GM12878 (cell line): ENCODE measurements around the gene CKS1B. TPM values are rescaled to one million over a fixed set of nuclear protein-coding genes. Genes with fewer than 3 reads are reported as not detected.

Source experiments
- ATAC-seq: fragments of 200-7000 bp; cut with Tn5 transposase; 3 replicates; pipeline ENCODE4 v1.9.1; 2020; ENCODE audit warnings: mild to moderate bottlenecking, moderate library complexity
- BruUV-seq: library from RNA; stranded (reverse); fragments of 400-500 nt; replicated peaks from 2 replicates; lab custom pipeline; 2021; lab: Mats Ljungman, UMichigan
- CTCF ChIA-PET: fragments of 300-600 bp; sonication (Branson Sonifier 250); formaldehyde crosslinking; extraction: SDS; loops from one replicate; lab custom pipeline; 2021; ENCODE audit warnings: inconsistent platforms; lab: Yijun Ruan, JAX
- POLR2A ChIA-PET: fragments of 350-600 bp; formaldehyde crosslinking; extraction: SDS; loops from one replicate; lab custom pipeline; 2021; ENCODE audit warnings: inconsistent platforms; lab: Charles Lee
- RAD21 ChIA-PET: fragments of 300-600 bp; sonication (Branson Sonifier 250); formaldehyde crosslinking; loops from one replicate; lab custom pipeline; 2023; ENCODE audit warnings: antibody characterized with exemption; ENCODE audit not compliant: unreplicated experiment; lab: Charles Lee
- SMC1A ChIA-PET: fragments of 300-600 bp; sonication (Branson Sonifier 250); formaldehyde crosslinking; loops from one replicate; lab custom pipeline; 2023; ENCODE audit not compliant: unreplicated experiment, uncharacterized antibody; lab: Charles Lee
- DNase-seq: peaks from one replicate; pipeline ENCODE4 v3.0.0-alpha.2; 2011; ENCODE audit warnings: low read depth, low spot score
- FAIRE-seq: peaks from 3 replicates; lab custom pipeline; 2011; peaks lifted over from hg19 to GRCh38; lab: Jason Lieb, UNC
- H2AFZ ChIP-seq: 2 replicates; pipeline ENCODE4 v1.6.0; 2011; ENCODE audit warnings: low read depth, low read length, control low read depth; ENCODE audit not compliant: control insufficient read depth
- H3K27ac ChIP-seq: 2 replicates; pipeline ENCODE4 v1.5.1; 2011; ENCODE audit warnings: control low read depth; ENCODE audit not compliant: control insufficient read depth, insufficient read depth
- H3K27me3 ChIP-seq, 2 experiments: replicated peaks in 1 of 2; 2 replicates each; pipeline versions ENCODE4 v1.6.0 to v1.6.1; 2011; ENCODE audit warnings: low read length in 1 of 2; ENCODE audit not compliant: control insufficient read depth in 2 of 2, insufficient read depth in 2 of 2
- H3K36me3 ChIP-seq, 2 experiments: 2 replicates each; pipeline ENCODE4 v1.5.1; 2011; ENCODE audit warnings: low read length in 1 of 2; ENCODE audit not compliant: control insufficient read depth in 2 of 2, insufficient read depth in 2 of 2
- H3K4me1 ChIP-seq: 2 replicates; pipeline ENCODE4 v1.6.1; 2011; ENCODE audit warnings: mild to moderate bottlenecking, low read length, moderate library complexity, mixed read lengths; ENCODE audit not compliant: control insufficient read depth, insufficient read depth
- H3K4me2 ChIP-seq: 2 replicates; pipeline ENCODE4 v1.6.0; 2011; ENCODE audit warnings: control low read depth; ENCODE audit not compliant: control insufficient read depth, insufficient read depth
- H3K4me3 ChIP-seq: fragments of 200-600 bp; sonication (generic); 2 replicates; pipeline ENCODE4 v1.5.1; 2016
- H3K79me2 ChIP-seq: 2 replicates; pipeline ENCODE4 v1.6.0; 2011; ENCODE audit warnings: low read length; ENCODE audit not compliant: control insufficient read depth, insufficient read depth
- H3K9ac ChIP-seq: 2 replicates; pipeline ENCODE4 v1.8.0; 2011; ENCODE audit warnings: low read length, control low read depth, mixed read lengths; ENCODE audit not compliant: control insufficient read depth, insufficient read depth
- H3K9me3 ChIP-seq: replicated peaks from 3 replicates; pipeline ENCODE4 v1.5.1; 2011; ENCODE audit warnings: mild to moderate bottlenecking, low read length; ENCODE audit not compliant: control insufficient read depth, insufficient read depth
- H4K20me1 ChIP-seq: 2 replicates; pipeline ENCODE4 v1.6.0; 2011; ENCODE audit not compliant: control insufficient read depth, insufficient read depth
- FOS ChIP-seq: IDR thresholded peaks from 3 replicates; pipeline ENCODE4 v1.6.1; 2011; ENCODE audit warnings: borderline replicate concordance; ENCODE audit not compliant: insufficient read length; ENCODE audit errors: extremely low read depth
- NKRF ChIP-seq: fragments of 450-650 bp; conservative IDR thresholded peaks from 2 replicates; pipeline ENCODE4 v1.6.1; 2017; ENCODE audit warnings: mild to moderate bottlenecking, moderate library complexity
- POLR2AphosphoS5 ChIP-seq: IDR thresholded peaks from 2 replicates; pipeline ENCODE4 v1.6.1; 2011; ENCODE audit warnings: mild to moderate bottlenecking, low read length, inconsistent platforms
- WGBS: methylation state at CpG from one replicate; pipeline ENCODE4 v1.1.6; 2016; ENCODE audit warnings: low lambda C conversion rate; ENCODE audit not compliant: insufficient replicate concordance, insufficient coverage; ENCODE audit errors: missing lambda C conversion rate; 5-methylcytosine and 5-hydroxymethylcytosine counted together
- in situ Hi-C: fragments of 300-500 bp; cut with MboI; formaldehyde crosslinking; loops from 9 replicates; pipeline ENCODE4 v1.14.3; 2018; ENCODE audit warnings: mixed read lengths
- intact Hi-C: fragments of 100-400 bp; cut with micrococcal nuclease; formaldehyde crosslinking; loops from one replicate; pipeline ENCODE4 v1.14.2; 2022; ENCODE audit not compliant: unreplicated experiment
- polyA plus RNA-seq, 11 experiments: library from polyadenylated mRNA; depleted of rRNA in 4 of 11; unstranded in 6 of 11; stranded (reverse) in 5 of 11; fragments of >200 nt; fragmentation: Nextera tagmentation in 4 of 11; fragmentation: Illumina TruSeq in 1 of 11; extraction: Ambion mirVana in 4 of 11; extraction: Trizol in 1 of 11; gene quantifications; 1 replicate in 1 of 11; 2 replicates in 10 of 11; pipeline versions ENCODE4 v1.2.1 to v1.2.3, GENCODE V29; 2011 to 2016; ENCODE audit warnings: inconsistent platforms in 2 of 11, missing spikeins in 2 of 11, low read depth in 1 of 11
- total RNA-seq, 4 experiments: library from RNA; depleted of rRNA in 3 of 4; stranded (reverse); fragments of >200 nt in 3 of 4; fragmentation: Illumina TruSeq in 1 of 4; extraction: Trizol in 1 of 4; gene quantifications; 2 replicates each; pipeline versions ENCODE4 v1.2.1 to v1.2.3, GENCODE V29; 2013 to 2021
- TF ChIP-seq, protein P1 (sequence below): fragments of 450-650 bp; IDR thresholded peaks from 2 replicates; pipeline ENCODE4 v1.6.1; 2016; ENCODE audit warnings: mild to moderate bottlenecking
- TF ChIP-seq, protein P2 (sequence below): IDR thresholded peaks from 2 replicates; pipeline ENCODE4 v1.6.1; 2012; ENCODE audit warnings: mild to moderate bottlenecking, low read depth, low read length

CKS1B gene
- total and polyA plus RNA-seq, 10 of the 15 experiments (the other 5 are each of a cell fraction or from before 2014, with no cell fraction given): 125 to 608 (median 364) TPM

DNA sequence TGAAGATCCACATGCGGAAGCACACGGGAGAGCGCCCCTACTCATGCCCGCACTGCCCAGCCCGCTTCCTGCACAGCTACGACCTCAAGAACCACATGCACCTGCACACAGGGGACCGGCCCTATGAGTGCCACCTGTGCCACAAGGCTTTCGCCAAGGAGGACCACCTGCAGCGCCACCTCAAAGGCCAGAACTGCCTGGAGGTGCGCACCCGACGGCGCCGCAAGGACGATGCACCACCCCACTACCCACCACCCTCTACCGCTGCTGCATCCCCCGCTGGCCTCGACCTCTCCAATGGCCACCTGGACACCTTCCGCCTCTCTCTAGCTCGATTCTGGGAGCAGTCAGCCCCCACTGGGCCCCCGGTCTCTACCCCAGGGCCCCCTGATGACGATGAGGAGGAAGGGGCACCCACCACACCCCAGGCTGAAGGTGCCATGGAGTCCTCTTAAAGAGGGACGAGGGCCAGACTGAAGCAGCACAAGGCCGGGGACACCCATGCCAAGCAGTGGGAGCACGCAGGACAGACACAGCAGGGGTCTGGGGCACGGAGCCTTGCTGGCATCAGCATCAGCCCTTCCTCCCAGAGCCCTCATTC lies 41.9 kb downstream of the CKS1B start:
- Histone ChIP-seq H3K9me3 (no peaks in the 10 kb centered on the region), H3K36me3 (peaks cover 0 to 18% of the 10 kb centered on the region in 2 experiments; a peak in 3 of 4 replicates), H3K27ac (peak overlapping the region; percentile 75), H3K4me3 (no peak overlapping the region), H3K79me2 (no peaks in the 10 kb centered on the region; the same call in 1 of the 2 replicates), H2AFZ (no peak overlapping the region), H3K27me3 (no peaks in the 10 kb centered on the region), H4K20me1 (no peaks in the 10 kb centered on the region), H3K4me2 (peak overlapping the region; percentile 90), H3K4me1 (peaks cover 23% of the 10 kb centered on the region), H3K9ac (no peak overlapping the region)
- ATAC-seq (no peak), DNase-seq (no peak), FAIRE-seq (no peak)
- CTCF ChIA-PET: interaction anchor here (0.6 to 4.2 kb wide), 22 partner anchors 9 to 456 kb away, joined by 3 to 42 read pairs (median 6); partner anchors contain the start of genes FLAD1, PMVK, PYGO2 and SHC1
- in situ Hi-C loops: no loop called here
- WGBS: 25% methylated on average over 23 of the region's 26 CpGs
- SMC1A ChIA-PET: interaction anchor here (0.6 to 2.8 kb wide), 15 partner anchors 12 to 457 kb away, joined by 3 to 14 read pairs (median 3); partner anchors contain the start of genes FLAD1, LENEP and PYGO2
- POLR2A ChIA-PET: interaction anchor here (0.6 to 2.8 kb wide), 12 partner anchors 8 to 177 kb away, joined by 3 to 11 read pairs (median 4); partner anchors contain the start of genes FLAD1, PMVK and ZBTB7B
- TF ChIP-seq NKRF: no peak
- TF ChIP-seq FOS: no peak
- 0 out of 2 replicates have a peak, but pooled peaks have one; percentile 7 for TF ChIP-seq POLR2AphosphoS5
- TF ChIP-seq, protein P1, sequence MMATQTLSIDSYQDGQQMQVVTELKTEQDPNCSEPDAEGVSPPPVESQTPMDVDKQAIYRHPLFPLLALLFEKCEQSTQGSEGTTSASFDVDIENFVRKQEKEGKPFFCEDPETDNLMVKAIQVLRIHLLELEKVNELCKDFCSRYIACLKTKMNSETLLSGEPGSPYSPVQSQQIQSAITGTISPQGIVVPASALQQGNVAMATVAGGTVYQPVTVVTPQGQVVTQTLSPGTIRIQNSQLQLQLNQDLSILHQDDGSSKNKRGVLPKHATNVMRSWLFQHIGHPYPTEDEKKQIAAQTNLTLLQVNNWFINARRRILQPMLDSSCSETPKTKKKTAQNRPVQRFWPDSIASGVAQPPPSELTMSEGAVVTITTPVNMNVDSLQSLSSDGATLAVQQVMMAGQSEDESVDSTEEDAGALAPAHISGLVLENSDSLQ: no peak
- TF ChIP-seq, protein P2, sequence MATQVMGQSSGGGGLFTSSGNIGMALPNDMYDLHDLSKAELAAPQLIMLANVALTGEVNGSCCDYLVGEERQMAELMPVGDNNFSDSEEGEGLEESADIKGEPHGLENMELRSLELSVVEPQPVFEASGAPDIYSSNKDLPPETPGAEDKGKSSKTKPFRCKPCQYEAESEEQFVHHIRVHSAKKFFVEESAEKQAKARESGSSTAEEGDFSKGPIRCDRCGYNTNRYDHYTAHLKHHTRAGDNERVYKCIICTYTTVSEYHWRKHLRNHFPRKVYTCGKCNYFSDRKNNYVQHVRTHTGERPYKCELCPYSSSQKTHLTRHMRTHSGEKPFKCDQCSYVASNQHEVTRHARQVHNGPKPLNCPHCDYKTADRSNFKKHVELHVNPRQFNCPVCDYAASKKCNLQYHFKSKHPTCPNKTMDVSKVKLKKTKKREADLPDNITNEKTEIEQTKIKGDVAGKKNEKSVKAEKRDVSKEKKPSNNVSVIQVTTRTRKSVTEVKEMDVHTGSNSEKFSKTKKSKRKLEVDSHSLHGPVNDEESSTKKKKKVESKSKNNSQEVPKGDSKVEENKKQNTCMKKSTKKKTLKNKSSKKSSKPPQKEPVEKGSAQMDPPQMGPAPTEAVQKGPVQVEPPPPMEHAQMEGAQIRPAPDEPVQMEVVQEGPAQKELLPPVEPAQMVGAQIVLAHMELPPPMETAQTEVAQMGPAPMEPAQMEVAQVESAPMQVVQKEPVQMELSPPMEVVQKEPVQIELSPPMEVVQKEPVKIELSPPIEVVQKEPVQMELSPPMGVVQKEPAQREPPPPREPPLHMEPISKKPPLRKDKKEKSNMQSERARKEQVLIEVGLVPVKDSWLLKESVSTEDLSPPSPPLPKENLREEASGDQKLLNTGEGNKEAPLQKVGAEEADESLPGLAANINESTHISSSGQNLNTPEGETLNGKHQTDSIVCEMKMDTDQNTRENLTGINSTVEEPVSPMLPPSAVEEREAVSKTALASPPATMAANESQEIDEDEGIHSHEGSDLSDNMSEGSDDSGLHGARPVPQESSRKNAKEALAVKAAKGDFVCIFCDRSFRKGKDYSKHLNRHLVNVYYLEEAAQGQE: no peak
- BruUV-seq: TSS peak; percentile 42
- intact Hi-C loops: loop anchor here (2.0 kb wide), 2 partner anchors 14 to 32 kb away; partner anchors contain the start of gene ZBTB7B
- RAD21 ChIA-PET: interaction anchor here (0.8 to 3.1 kb wide), 12 partner anchors 13 to 457 kb away, joined by 3 to 14 read pairs (median 4); partner anchors contain the start of genes ADAM15, SHC1 and ZBTB7B
